ENCODE measurements around the gene BEND5.

GRCh38 chr1:48765335-48765734 is 11.4 kb downstream of the BEND5 start:
- TF ChIP-seq ZNF274 (IDR thresholded peaks at IDR 0.05; ENCODE audit: borderline replicate concordance, extremely low read depth, low read length) (no peak), POLR2AphosphoS5 (IDR thresholded peaks at IDR 0.05; ENCODE audit: low read depth, low read length) (no peak), ATF3 (IDR thresholded peaks at IDR 0.05; ENCODE audit: insufficient read depth, low read depth, low read length) (no peak)
- TF ChIP-seq, protein P1, sequence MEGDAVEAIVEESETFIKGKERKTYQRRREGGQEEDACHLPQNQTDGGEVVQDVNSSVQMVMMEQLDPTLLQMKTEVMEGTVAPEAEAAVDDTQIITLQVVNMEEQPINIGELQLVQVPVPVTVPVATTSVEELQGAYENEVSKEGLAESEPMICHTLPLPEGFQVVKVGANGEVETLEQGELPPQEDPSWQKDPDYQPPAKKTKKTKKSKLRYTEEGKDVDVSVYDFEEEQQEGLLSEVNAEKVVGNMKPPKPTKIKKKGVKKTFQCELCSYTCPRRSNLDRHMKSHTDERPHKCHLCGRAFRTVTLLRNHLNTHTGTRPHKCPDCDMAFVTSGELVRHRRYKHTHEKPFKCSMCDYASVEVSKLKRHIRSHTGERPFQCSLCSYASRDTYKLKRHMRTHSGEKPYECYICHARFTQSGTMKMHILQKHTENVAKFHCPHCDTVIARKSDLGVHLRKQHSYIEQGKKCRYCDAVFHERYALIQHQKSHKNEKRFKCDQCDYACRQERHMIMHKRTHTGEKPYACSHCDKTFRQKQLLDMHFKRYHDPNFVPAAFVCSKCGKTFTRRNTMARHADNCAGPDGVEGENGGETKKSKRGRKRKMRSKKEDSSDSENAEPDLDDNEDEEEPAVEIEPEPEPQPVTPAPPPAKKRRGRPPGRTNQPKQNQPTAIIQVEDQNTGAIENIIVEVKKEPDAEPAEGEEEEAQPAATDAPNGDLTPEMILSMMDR (IDR thresholded peaks at IDR 0.05; ENCODE audit: control extremely low read depth in 1 of 3, insufficient read depth in 1 of 3, low read depth in 1 of 3, low read length in 3 of 3), result no peak

Data from H1 (cell line).